ENCODE results near the gene HCK.

The HCK gene

GRCh38 chr20:32052090-32052777 lies at the start of gene HCK:
HCK (plus strand) TSS chr20:32052242.
- DNase-seq = peak in 1 of 2 experiments; percentile 29

GRCh38 chr20:32003325-32003724 lies 48.7 kb upstream of the HCK start:
- DNase-seq = no peak

GRCh38 chr20:32004963-32005362 lies 47.1 kb upstream of the HCK start:
- DNase-seq = no peak

GRCh38 chr20:32006053-32006452 lies 46.0 kb upstream of the HCK start:
- no peak for DNase-seq

- DNase-seq = no peak
Observed at GRCh38 chr20:32006841-32007786, 44.9 kb upstream of the HCK start.

GRCh38 chr20:32007787-32008616 lies 44.0 kb upstream of the HCK start:
- no peak for DNase-seq

- DNase-seq = no peak
Observed at GRCh38 chr20:32009564-32009963, 42.5 kb upstream of the HCK start.

GRCh38 chr20:32010101-32010500 lies 41.9 kb upstream of the HCK start, which contains the start of gene CCM2L:
CCM2L (plus strand) TSS chr20:32010438; CDS start chr20:32010455, 17 bp downstream.
- no peak for DNase-seq

- DNase-seq = no peak
Observed at GRCh38 chr20:32010666-32011065, 41.4 kb upstream of the HCK start.

- no peak for DNase-seq
Observed at GRCh38 chr20:32012159-32012688, 39.8 kb upstream of the HCK start.

GRCh38 chr20:32013326-32013725 lies 38.7 kb upstream of the HCK start:
- no peak for DNase-seq

- DNase-seq = peak in 1 of 2 experiments; percentile 38
Observed at GRCh38 chr20:32017711-32018251, 34.3 kb upstream of the HCK start.

GRCh38 chr20:32018269-32019155 lies 33.5 kb upstream of the HCK start:
- peak; percentile 69 to 71 for DNase-seq

GRCh38 chr20:32019156-32019510 lies 32.9 kb upstream of the HCK start:
- peak in 1 of 2 experiments; percentile 32 for DNase-seq

GRCh38 chr20:32019563-32020463 lies 32.2 kb upstream of the HCK start:
- DNase-seq = no peak

GRCh38 chr20:32021091-32021490 lies 31.0 kb upstream of the HCK start:
- DNase-seq = no peak

GRCh38 chr20:32024683-32025295 lies 27.3 kb upstream of the HCK start:
- no peak for DNase-seq

GRCh38 chr20:32027643-32028042 lies 24.4 kb upstream of the HCK start:
- DNase-seq = no peak

- DNase-seq = no peak
Observed at GRCh38 chr20:32028647-32029372, 23.2 kb upstream of the HCK start.
